NCI-H1092 treated with DMSO at 0.1 percent for 48 hours (cell line): Measurements from ENCODE around the gene SMIM45.
"Not testable (repeated sequence)": the region's sequence is repeated elsewhere in the genome, so short reads cannot be mapped to it uniquely, and the experiment has no call there.

Experiments used
- DNase-seq: peaks from one replicate; lab custom pipeline; 2025; lab: John Stamatoyannopoulos, UW

The SMIM45 gene

GRCh38 chr22:41934284-41935014 is 17.5 kb upstream of the SMIM45 start:
- no peak for DNase-seq

GRCh38 chr22:41935015-41935351 is 17.0 kb upstream of the SMIM45 start:
- peak; percentile 56 for DNase-seq

DNA sequence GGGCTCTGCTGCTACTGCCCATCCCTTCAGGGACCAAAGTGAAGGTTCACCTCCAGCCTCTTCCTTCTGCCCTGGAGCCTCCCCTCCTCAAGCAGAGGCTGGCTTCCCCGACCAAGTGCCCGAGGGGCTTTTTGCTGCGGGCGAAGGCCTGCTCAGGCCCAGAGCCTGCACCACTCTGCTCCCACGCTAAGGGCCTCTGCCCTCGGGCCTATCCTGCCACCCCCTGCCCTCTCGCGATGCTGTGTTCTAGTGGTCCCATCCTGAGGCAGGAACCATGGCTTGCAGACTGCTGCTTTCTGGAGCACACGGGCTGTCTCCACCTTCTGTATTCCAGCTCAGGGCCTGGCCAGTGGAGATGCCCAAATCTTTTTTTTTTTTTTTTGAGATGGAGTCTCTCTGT is 16.4 kb upstream of the SMIM45 start:
- DNase-seq, result no peak

GRCh38 chr22:41936894-41937169 is 15.1 kb upstream of the SMIM45 start:
- no peak for DNase-seq

- peak; percentile 30 for DNase-seq
Measured at GRCh38 chr22:41939981-41940831, 11.7 kb upstream of the SMIM45 start.

GRCh38 chr22:41940832-41941765 is 10.9 kb upstream of the SMIM45 start:
- DNase-seq, result peak; percentile 71

GRCh38 chr22:41943661-41944209 is 8.2 kb upstream of the SMIM45 start:
- DNase-seq, result no peak

DNA sequence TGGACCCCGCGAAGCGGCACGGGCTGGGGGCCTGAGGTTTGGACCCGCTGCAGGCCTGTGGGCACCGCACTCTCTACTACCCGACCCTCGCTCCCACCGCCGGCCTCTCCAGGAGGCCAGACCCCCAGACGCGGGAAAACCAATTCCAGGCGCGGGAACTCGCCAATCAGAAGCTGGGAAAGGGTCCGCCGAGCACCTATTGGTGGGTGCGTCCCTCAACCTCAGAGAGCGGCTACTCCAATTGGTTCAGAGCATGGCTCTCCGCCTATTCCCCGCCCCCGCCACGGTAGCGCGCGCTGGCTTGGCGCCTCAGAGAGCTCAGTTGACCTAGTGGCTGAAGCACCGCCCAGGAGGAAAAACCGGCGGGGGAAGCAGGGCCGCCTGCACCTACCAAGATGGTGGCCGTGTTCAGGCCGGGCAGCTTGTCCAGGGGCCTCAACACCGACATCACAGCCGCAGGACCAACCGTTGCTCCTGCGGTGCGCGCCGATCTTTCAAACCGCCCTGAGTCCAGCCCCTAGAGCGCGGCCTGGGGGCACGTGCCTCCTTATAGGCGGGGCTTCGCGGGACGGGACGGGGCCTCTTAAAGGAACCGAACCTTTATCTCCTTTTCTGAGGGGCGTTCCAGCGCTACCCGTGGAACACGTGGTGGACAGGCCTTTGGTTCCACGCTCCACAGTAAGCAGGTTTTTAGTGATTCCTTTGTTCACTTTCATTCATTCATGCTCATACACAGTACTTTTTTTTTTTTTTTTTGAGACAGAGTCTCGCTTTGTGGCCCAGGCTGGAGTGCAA is 5.1 kb upstream of the SMIM45 start, which contains the start of gene CENPM:
Gene CENPM (minus strand): TSS at position 524 of the 795 bp plus-strand sequence. CDS start 76 bp downstream, at position 448.
- DNase-seq, result peak; percentile 97

- DNase-seq, result no peak
Measured at GRCh38 chr22:41947424-41948080, 4.4 kb upstream of the SMIM45 start.

DNA sequence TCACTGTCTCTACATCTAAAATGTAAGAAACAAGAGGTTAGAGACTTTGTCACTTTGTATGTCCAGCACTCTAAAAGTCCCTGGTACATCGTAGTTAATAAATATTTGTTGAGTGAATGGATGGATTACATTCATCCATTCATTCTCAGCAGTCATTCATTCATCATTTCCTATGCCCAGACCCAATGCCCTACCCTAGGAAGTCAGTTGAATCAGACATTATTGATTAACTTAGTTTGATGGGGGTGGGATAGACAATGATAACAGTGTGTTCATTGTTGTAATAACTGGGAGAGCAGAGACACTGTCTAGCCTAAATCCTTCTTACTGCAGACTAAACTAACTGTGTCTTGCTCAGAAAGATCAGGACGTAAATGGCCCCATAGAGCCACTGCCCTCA is 3.8 kb upstream of the SMIM45 start:
- DNase-seq, result no peak

DNA sequence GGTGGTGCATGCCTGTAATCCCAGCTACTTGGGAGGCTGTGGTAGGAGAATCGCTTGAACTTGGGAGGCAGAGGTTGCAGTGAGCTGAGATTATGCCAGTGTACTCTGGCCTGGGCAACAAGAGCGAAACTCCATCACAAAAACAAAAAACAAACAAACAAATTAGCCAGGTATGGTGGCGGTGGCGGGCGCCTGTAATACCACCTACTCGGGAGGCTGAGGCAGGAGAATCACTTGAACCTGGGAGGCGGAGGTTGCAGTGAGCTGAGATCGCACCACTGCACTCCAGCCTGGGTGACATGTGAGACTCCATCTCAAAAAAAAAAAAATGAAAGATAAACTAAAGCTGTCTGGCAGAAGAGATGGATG is 3.0 kb upstream of the SMIM45 start:
- DNase-seq, result not testable (repeated sequence)

DNA sequence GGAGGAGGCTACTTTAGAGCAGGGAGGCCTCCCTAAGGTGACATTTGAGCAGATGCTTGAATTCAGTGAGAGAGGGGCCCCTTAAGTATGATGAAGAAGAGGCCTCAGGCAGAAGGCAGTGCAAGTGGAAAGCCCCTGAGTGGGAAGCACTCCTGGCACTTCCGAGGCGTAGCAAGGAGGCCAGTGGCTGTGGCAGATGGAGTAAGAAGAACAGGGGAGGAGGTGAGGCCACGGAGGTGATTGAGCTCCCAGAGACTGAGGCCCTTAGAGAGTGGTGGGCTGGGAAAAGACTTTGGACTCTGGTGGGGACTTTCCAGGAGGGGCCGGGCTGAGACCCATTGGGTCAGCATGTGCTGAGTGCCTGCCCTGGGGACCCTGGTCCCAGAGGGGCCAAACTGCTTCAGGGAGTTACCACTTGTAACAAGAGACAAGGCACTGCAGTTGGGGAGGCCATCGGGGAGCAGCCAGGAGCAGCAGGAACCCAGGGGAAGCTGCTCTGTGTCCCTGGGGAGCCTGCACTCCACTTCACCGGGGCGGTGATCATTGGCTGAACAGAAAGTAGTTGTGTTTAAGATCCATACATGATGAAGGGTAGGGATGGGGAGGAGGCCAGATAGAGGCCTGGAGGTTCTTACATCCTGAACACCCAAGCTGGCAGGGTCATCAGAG is 2.5 kb upstream of the SMIM45 start:
- no peak for DNase-seq

- no peak for DNase-seq
Measured at GRCh38 chr22:41952713-41953112, 763 bp downstream of the SMIM45 start.

- DNase-seq, result no peak
Measured at GRCh38 chr22:41957941-41958556, 6.1 kb downstream of the SMIM45 start.

DNA sequence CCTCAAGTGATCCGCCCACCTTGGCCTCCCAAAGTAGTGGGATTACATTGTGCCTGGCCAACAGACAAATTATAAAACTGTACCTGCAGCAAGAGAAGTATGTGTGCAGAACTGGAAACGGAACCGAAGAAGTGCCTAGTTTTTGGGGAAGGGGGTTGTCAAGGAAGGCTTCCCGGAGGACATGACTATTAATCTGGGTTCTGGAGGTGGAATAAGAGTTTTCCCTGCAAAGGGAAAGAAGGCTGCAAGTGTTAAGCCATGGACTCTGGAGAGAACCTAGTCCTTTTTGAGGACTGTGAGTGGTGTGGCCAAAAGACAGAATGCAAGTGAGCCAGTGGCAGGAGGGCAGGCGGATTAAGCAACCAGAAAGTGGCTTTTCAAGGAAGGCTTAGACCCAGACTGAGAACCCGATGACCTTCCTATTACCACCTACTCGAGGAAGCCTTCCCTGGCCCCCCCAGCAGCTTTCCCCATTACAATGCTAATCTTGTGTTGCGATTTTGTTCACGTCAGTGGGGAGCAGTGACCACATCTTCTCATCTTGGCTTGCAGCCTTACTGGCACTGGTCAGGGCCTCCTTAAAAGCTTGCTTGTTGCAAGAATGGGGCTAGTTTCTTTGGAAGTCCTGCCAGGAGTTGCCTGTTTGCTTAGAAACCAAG is 11.6 kb downstream of the SMIM45 start:
- DNase-seq, result no peak

DNA sequence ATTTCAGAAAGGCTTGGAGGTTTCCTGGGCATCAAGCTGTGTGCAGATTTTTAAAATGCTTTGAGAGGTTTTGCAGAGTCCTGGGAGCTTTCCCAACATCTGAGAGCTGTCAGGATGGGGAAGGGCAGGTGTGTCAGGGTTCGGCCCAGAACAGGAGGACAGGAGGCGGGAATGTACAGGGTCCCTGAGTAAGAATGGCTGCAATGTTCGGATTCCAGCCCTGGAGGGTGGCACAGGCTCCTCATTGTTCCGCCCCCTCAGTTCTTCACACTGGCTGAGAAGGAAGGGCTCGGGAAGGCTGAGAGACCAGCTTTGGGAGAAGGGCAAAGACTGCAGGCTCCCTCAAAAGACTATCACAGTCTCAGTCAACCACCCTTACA is 12.2 kb downstream of the SMIM45 start:
- no peak for DNase-seq

DNA sequence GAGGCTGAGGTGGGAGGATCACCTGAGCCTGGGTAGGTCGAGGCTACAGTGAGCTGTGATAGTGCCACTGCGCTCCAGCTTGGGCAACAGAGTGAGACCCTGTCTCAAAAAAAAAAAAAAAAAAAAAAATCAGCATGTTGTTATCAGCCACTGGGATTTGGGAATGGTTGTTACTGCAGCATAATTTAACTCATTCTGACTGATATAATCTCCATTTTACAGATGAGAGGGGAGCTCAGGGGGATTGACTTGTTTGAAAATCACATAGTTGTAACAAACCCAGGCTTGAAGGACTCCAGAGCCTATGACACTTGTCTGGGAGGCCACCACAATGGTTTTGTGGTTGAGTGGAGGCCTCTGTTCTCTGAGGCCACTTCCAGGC is 14.3 kb downstream of the SMIM45 start:
- no peak for DNase-seq

DNA sequence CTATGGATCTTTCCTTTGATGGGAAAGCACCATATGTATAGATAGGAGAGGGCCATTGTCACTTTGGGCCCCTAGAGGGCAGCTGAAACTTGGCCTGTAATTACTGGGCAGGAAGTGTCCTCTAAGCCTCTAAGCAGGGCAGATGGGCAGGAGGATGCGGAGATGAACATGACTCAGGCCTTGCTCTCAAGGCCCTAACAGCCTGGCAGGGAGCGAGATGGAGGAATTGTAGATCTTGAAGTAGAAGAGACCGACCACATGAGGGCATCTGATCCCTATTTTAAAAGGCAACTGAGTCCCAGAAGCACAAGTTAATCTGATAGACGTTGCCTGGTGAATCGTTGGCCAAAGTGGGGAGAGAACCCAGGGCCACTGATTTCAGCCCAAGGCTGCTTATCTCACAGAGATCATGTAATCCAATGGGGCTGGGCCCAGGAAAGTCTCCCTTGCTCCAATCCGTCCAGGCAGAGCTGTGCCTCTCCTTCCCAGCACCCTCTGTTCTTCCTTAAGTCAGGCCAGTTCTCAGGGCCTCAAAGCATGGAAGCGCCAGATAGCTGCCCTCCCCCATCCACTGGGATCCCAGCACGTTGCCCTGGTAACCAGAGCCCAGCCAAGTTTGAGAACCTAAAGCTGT is 14.8 kb downstream of the SMIM45 start:
- peak; percentile 37 for DNase-seq

DNA sequence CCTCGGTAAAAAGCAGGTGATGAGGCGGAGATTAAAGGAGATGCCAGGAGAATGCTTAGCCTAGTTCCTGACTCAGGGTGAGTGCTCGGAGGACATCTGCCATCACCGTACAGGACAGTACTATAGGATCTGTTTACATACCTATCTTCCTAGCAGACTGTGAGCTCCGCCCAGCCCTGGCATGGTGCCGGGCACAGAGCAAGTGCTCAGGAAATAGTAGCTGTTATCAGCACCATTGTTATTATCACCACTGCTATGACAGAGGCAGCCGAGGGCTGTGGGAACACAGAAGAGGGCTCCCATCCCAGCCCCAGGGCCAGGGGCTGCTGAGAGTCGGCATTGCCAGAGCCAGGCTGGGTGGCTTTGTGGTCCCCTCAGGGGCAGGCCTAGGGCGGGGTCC is 16.7 kb downstream of the SMIM45 start:
- no peak for DNase-seq
